B cell (primary cell): ENCODE measurements around the gene GMPR.

ENCODE experiments used
- EZH2 ChIP-seq: IDR thresholded peaks from 2 replicates; pipeline ENCODE4 v1.6.1; 2012; ENCODE audit warnings: borderline replicate concordance, low read depth, mild to moderate bottlenecking, moderate library complexity, low read length; ENCODE audit not compliant: insufficient read depth, poor library complexity, severe bottlenecking
- TF ChIP-seq, protein P1 (sequence below): fragments of 200-600 bp; IDR thresholded peaks from one replicate; pipeline ENCODE4 v1.8.0; 2022; ENCODE audit warnings: antibody characterized with exemption, mild to moderate bottlenecking

DNA sequence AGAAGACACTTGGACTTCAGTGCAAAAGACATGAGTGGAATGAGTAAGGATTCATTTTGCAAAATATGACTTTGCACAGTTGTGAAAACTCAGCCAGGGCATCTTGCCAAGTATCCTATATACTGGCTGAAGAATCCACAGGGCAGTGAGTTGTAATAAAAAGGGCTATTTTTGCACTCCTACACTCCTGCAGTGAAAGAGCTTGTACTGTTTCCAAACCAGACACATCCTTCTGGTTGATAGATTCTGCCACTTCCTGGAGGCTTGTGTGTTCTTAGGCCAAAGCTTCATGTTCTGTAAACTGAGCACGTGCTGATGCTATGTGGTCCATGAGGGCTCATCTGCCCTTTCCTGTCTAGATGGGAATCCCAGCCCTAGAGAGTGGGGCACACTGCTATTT is 34.9 kb downstream of the GMPR start:
- TF ChIP-seq, protein P1, sequence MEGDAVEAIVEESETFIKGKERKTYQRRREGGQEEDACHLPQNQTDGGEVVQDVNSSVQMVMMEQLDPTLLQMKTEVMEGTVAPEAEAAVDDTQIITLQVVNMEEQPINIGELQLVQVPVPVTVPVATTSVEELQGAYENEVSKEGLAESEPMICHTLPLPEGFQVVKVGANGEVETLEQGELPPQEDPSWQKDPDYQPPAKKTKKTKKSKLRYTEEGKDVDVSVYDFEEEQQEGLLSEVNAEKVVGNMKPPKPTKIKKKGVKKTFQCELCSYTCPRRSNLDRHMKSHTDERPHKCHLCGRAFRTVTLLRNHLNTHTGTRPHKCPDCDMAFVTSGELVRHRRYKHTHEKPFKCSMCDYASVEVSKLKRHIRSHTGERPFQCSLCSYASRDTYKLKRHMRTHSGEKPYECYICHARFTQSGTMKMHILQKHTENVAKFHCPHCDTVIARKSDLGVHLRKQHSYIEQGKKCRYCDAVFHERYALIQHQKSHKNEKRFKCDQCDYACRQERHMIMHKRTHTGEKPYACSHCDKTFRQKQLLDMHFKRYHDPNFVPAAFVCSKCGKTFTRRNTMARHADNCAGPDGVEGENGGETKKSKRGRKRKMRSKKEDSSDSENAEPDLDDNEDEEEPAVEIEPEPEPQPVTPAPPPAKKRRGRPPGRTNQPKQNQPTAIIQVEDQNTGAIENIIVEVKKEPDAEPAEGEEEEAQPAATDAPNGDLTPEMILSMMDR, result no peak
- no peak for TF ChIP-seq EZH2
